Keratinocyte (primary cell): ENCODE data around the gene RALGPS2. TPM values are rescaled to one million over a fixed set of nuclear protein-coding genes. Genes with fewer than 3 reads are reported as not detected.

Source experiments
- DNase-seq: peaks from one replicate; pipeline ENCODE4 v3.0.0-alpha.2; 2011; ENCODE audit warnings: low read depth, missing footprints, low spot score
- FAIRE-seq: peaks from 2 replicates; lab custom pipeline; 2011; peaks lifted over from hg19 to GRCh38; lab: Jason Lieb, UNC
- H2AFZ ChIP-seq: 2 replicates; pipeline ENCODE4 v1.6.0; 2012; ENCODE audit warnings: low read length, control low read depth, inconsistent platforms; ENCODE audit not compliant: control insufficient read depth
- H3K27ac ChIP-seq: 2 replicates; pipeline ENCODE4 v1.5.1; 2011; ENCODE audit warnings: low read length; ENCODE audit not compliant: control insufficient read depth, insufficient read depth
- H3K27me3 ChIP-seq: 3 replicates; pipeline ENCODE4 v1.6.0; 2011; ENCODE audit warnings: low read length; ENCODE audit not compliant: control insufficient read depth, insufficient read depth; ENCODE audit errors: extremely low read depth
- H3K36me3 ChIP-seq, 2 experiments: 2 replicates in 1 of 2; 3 replicates in 1 of 2; pipeline ENCODE4 v1.5.1; 2011; ENCODE audit warnings: low read length in 2 of 2, mild to moderate bottlenecking in 1 of 2; ENCODE audit not compliant: control insufficient read depth in 2 of 2, insufficient read depth in 2 of 2; ENCODE audit errors: extremely low read depth in 1 of 2
- H3K4me1 ChIP-seq: 3 replicates; pipeline ENCODE4 v1.5.1; 2011; ENCODE audit warnings: low read length; ENCODE audit not compliant: control insufficient read depth, insufficient read depth; ENCODE audit errors: extremely low read depth
- H3K4me2 ChIP-seq: 3 replicates; pipeline ENCODE4 v1.6.0; 2011; ENCODE audit warnings: low read depth, low read length; ENCODE audit not compliant: control insufficient read depth, insufficient read depth; ENCODE audit errors: extremely low read depth
- H3K4me3 ChIP-seq, 3 experiments: fragments of 200-600 bp in 1 of 3; sonication (generic) in 1 of 3; 2 replicates in 2 of 3; 3 replicates in 1 of 3; pipeline ENCODE4 v1.5.1; 2011 to 2016; ENCODE audit warnings: low read length in 3 of 3, mild to moderate bottlenecking in 3 of 3, control low read depth in 2 of 3, inconsistent platforms in 1 of 3, low read depth in 1 of 3, mixed read lengths in 1 of 3, mixed run types in 1 of 3, moderate library complexity in 1 of 3; ENCODE audit not compliant: control insufficient read depth in 2 of 3, insufficient read depth in 2 of 3; ENCODE audit errors: extremely low read depth in 1 of 3
- H3K79me2 ChIP-seq: 2 replicates; pipeline ENCODE4 v1.6.0; 2012; ENCODE audit warnings: low read length; ENCODE audit not compliant: control insufficient read depth, insufficient read depth
- H3K9ac ChIP-seq: 3 replicates; pipeline ENCODE4 v1.6.0; 2011; ENCODE audit warnings: low read length; ENCODE audit not compliant: control insufficient read depth, insufficient read depth; ENCODE audit errors: extremely low read depth
- H3K9me1 ChIP-seq: 3 replicates; pipeline ENCODE4 v1.6.0; 2011; ENCODE audit warnings: low read length; ENCODE audit not compliant: control insufficient read depth, insufficient read depth; ENCODE audit errors: extremely low read depth
- H3K9me3 ChIP-seq: 2 replicates; pipeline ENCODE4 v1.5.1; 2012; ENCODE audit warnings: low read depth, low read length; ENCODE audit not compliant: control insufficient read depth
- H4K20me1 ChIP-seq: 3 replicates; pipeline ENCODE4 v1.6.0; 2011; ENCODE audit warnings: low read length; ENCODE audit not compliant: control insufficient read depth, insufficient read depth; ENCODE audit errors: extremely low read depth
- EZH2 ChIP-seq: IDR thresholded peaks from one replicate; pipeline ENCODE4 v1.6.1; 2012; ENCODE audit warnings: inconsistent platforms, mild to moderate bottlenecking, low read length, moderate library complexity
- dilution Hi-C: fragments of 300-500 bp; cut with MboI; formaldehyde crosslinking; loops from one replicate; pipeline ENCODE4 v1.7.0; 2020; ENCODE audit warnings: low sequenced_read_pairs; ENCODE audit not compliant: extremely low pct_ligation_motif_present
- polyA plus RNA-seq, 5 experiments: library from polyadenylated mRNA; depleted of rRNA in 3 of 5; stranded (reverse) in 3 of 5; stranded (forward) in 1 of 5; unstranded in 1 of 5; fragments of >200 nt; gene quantifications; 1 replicate in 1 of 5; 2 replicates in 3 of 5; 3 replicates in 1 of 5; pipeline versions ENCODE4 v1.2.1 to v1.2.3, GENCODE V29; 2011 to 2012; ENCODE audit warnings: missing spikeins in 2 of 5, low read depth in 1 of 5, low replicate concordance in 1 of 5
- TF ChIP-seq, protein P1 (sequence below), 3 experiments: IDR thresholded peaks in 1 of 3; conservative IDR thresholded peaks in 1 of 3; optimal IDR thresholded peaks in 1 of 3; 2 replicates in 2 of 3; 3 replicates in 1 of 3; pipeline versions ENCODE3 to v1.5.1; 2011; ENCODE audit warnings: low read length in 3 of 3, mild to moderate bottlenecking in 3 of 3, moderate library complexity in 2 of 3, control low read depth in 1 of 3, inconsistent platforms in 1 of 3; ENCODE audit not compliant: insufficient read depth in 2 of 3; ENCODE audit errors: extremely low read depth in 1 of 3

Gene RALGPS2
- polyA plus RNA-seq, 1 donor (not counting 4 experiments of a cell fraction or from before 2014, with no cell fraction given), result 14.8 TPM

GRCh38 chr1:178774263-178774662 is 49.2 kb downstream of the RALGPS2 start:
- H3K27me3 ChIP-seq, result no peaks in the 10 kb centered on the region
- H3K4me1 ChIP-seq, result no peaks in the 10 kb centered on the region
- peaks cover 4% of the 10 kb centered on the region for H3K9me3 ChIP-seq
- H4K20me1 ChIP-seq, result no peaks in the 10 kb centered on the region
- FAIRE-seq (no peak), DNase-seq (no peak)
- no peak overlapping the region for H3K4me2 ChIP-seq
- no peaks in the 10 kb centered on the region for H3K9me1 ChIP-seq
- TF ChIP-seq, protein P1, sequence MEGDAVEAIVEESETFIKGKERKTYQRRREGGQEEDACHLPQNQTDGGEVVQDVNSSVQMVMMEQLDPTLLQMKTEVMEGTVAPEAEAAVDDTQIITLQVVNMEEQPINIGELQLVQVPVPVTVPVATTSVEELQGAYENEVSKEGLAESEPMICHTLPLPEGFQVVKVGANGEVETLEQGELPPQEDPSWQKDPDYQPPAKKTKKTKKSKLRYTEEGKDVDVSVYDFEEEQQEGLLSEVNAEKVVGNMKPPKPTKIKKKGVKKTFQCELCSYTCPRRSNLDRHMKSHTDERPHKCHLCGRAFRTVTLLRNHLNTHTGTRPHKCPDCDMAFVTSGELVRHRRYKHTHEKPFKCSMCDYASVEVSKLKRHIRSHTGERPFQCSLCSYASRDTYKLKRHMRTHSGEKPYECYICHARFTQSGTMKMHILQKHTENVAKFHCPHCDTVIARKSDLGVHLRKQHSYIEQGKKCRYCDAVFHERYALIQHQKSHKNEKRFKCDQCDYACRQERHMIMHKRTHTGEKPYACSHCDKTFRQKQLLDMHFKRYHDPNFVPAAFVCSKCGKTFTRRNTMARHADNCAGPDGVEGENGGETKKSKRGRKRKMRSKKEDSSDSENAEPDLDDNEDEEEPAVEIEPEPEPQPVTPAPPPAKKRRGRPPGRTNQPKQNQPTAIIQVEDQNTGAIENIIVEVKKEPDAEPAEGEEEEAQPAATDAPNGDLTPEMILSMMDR (optimal IDR thresholded peaks at IDR 0.05 in 1 of 3, IDR thresholded peaks at IDR 0.05 in 1 of 3, conservative IDR thresholded peaks at IDR 0.05 in 1 of 3; ENCODE audit: extremely low read depth in 1 of 3, insufficient read depth in 2 of 3, low read length in 3 of 3), result no peak
- no peak for TF ChIP-seq EZH2
- H3K36me3 ChIP-seq, result no peaks in the 10 kb centered on the region
- no peak overlapping the region for H3K27ac ChIP-seq
- dilution Hi-C loops, result no loop called here
- no peak overlapping the region for H3K4me3 ChIP-seq
- no peak overlapping the region for H3K9ac ChIP-seq
- no peak overlapping the region for H2AFZ ChIP-seq
- no peaks in the 10 kb centered on the region for H3K79me2 ChIP-seq

DNA sequence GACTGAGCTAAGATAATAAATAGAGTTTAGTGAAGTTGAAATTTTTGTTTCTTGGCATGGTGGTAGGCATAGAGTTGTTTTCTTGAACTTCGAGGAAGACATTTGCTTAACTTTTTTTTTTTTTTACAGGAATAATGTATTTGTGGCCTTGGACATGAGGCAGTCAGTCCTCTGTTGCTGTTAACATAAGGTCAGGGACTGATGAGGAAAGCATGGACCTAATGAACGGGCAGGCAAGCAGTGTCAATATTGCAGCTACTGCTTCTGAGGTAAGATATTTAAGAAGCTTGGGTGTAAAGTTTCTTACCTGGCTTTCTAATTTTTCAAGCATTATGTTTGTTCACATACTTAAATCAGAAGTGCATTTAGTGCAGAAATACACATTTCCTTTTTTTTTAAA is 51.5 kb downstream of the RALGPS2 start:
- no peak for FAIRE-seq
- peaks cover 0 to 2% of the 10 kb centered on the region in 2 experiments for H3K36me3 ChIP-seq

More for the DNA sequence above, 51.5 kb downstream of the RALGPS2 start:
- no peak overlapping the region for H3K4me2 ChIP-seq
- no peaks in the 10 kb centered on the region for H3K4me1 ChIP-seq
- no peaks in the 10 kb centered on the region for H3K9me3 ChIP-seq
- H3K9me1 ChIP-seq, result no peaks in the 10 kb centered on the region
- dilution Hi-C loops, result no loop called here
- H3K27ac ChIP-seq, result no peak overlapping the region
- H2AFZ ChIP-seq, result no peak overlapping the region
- no peaks in the 10 kb centered on the region for H3K27me3 ChIP-seq
- no peak overlapping the region for H3K4me3 ChIP-seq
- no peak for DNase-seq
- TF ChIP-seq, protein P1 (optimal IDR thresholded peaks at IDR 0.05 in 1 of 3, IDR thresholded peaks at IDR 0.05 in 1 of 3, conservative IDR thresholded peaks at IDR 0.05 in 1 of 3; ENCODE audit: extremely low read depth in 1 of 3, insufficient read depth in 2 of 3, low read length in 3 of 3), result no peak
- no peak for TF ChIP-seq EZH2
- no peaks in the 10 kb centered on the region for H3K79me2 ChIP-seq
- H3K9ac ChIP-seq, result no peak overlapping the region
- no peaks in the 10 kb centered on the region for H4K20me1 ChIP-seq
